Stimulated activated CD8-positive, alpha-beta memory T cell treated with anti-CD3 and anti-CD28 coated beads, Interleukin-15, amount 100 ng/mL, for 24 hours (primary cell): Measurements from ENCODE around the gene ZNF543.
A peak's percentile ranks its signal among the peaks of the same experiment; 100 is the strongest.
"Not testable (repeated sequence)": the region's sequence is repeated elsewhere in the genome, so short reads cannot be mapped to it uniquely, and the experiment has no call there.

Experiments used
- DNase-seq: peaks from one replicate; pipeline ENCODE4 v3.0.0-alpha.2; 2020; ENCODE audit warnings: low read depth

The ZNF543 gene

GRCh38 chr19:57321116-57321515, 844 bp downstream of the ZNF543 start:
- DNase-seq = no peak

- DNase-seq = no peak
These were observed 1.5 kb downstream of the ZNF543 start for GRCh38 chr19:57321751-57322150.

DNA sequence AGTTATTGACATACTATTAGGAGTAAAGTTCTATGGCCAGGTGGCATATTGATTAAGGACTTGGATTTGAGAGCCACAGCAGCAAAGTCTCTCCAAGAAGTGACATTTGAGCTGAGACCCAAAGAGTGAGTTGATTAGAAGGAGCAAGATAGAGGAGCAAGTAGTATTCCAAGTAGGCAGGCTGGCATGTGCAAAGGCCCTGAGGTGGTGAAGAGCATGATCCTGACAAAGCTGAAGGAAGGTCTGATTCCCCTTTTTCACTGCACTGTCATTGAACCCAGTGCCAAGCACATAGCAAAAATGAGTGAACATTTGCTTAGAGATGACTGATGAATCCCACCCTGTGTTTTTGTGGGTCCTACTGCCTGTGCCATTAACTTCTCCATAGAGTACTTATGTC, 4.7 kb downstream of the ZNF543 start:
- no peak for DNase-seq

- no peak for DNase-seq
These were observed 7.7 kb downstream of the ZNF543 start for GRCh38 chr19:57327993-57328392.

DNA sequence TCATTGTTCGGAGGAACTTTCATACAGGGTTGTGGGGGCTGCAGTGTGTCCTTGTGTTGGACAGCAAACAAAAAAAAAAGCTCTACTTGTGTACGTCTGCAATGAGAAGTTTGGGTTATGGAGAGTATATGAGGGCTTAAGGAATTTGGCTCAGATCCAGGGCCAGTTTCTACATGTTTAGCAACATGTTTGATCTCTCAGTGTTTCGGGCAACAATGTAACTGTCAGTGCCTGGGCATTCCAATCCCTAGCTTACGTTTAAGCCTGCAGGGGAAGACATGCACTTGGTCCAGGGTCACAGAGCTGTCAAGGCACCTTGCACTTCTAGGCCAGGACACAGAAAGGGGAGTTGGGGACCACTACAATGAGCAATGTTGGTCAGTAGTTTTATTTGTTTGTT, 13.9 kb downstream of the ZNF543 start:
- DNase-seq = no peak

DNA sequence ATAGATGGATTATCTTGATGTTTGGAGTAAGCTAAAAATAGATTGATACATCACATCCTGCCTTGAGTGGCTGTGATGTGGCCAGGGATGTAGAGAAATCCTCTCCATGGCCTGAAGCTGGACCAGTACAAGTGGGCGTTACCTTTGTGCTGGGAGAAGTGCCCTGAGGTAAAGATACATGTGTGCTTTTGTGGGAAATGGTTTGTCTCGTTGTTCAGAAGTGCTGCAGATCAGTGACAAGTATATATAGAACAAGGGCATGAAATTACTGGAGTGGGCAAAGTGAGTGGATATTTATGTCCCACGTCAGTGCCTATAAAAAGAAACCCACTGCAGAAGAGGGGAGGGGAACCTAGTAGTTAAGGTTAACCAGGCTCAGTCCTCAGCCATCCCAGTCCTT, 18.6 kb downstream of the ZNF543 start:
- DNase-seq = no peak

DNA sequence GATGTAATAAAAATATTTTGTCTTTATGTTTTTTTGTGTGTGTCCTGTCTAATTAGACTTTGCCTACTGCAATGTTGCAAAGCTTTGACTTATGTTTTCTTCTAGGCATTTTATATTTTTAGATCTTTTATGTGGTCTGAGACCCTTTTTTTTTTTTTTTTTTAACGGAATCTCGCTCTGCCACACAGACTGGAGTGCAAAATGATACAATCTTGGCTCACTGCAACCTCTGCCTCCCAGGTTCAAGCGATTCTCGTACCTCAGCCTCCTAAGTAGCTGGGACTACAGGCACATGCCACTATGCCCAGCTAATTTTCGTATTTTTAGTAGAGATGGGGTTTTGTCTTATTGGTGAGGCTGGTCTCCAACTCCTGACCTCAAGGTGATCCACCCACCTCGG, 22.3 kb downstream of the ZNF543 start:
- DNase-seq = no peak

- DNase-seq = no peak
These were observed 27.9 kb downstream of the ZNF543 start for GRCh38 chr19:57348136-57348535.

- DNase-seq = peak; percentile 49
These were observed 30.9 kb downstream of the ZNF543 start, which contains the start of gene ZNF304 for GRCh38 chr19:57350877-57351805. ZNF304 (plus strand) TSS chr19:57351271; CDS start chr19:57351665, 394 bp downstream.

DNA sequence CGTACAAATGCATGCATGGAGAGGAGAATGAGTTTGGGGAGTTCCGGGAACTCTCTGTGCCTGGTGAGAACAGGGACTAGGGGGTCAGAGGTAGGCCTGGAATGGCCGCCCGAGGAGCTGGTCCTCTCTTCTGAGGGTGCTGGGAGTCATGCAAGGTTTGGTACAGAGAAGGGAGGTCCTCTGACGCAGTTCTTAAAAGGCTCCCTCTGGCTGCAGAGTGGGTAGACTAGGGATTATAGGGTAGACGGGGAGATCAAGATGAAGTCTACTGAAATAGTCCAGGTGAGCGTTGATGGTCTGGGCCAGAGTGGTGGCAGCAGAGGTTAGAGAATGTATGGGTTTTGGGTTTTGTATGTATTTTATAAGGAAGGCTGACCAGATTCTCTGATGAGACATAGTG, 31.6 kb downstream of the ZNF543 start:
- no peak for DNase-seq

DNA sequence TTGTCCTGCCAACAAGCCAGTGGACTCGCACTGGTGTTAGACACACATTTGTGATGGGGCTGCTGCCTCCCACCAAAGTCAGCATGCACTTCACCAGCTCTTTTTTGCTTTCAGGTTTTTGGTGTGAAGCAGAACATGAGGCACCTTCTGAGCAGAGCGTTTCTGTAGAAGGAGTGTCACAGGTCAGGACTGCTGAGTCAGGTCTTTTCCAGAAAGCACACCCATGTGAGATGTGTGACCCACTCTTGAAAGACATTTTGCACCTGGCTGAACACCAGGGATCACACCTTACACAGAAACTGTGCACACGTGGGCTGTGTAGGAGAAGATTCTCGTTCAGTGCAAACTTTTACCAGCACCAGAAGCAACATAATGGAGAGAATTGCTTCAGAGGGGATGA, 35.6 kb downstream of the ZNF543 start:
- no peak for DNase-seq

GRCh38 chr19:57357406-57357805, 37.1 kb downstream of the ZNF543 start:
- no peak for DNase-seq

DNA sequence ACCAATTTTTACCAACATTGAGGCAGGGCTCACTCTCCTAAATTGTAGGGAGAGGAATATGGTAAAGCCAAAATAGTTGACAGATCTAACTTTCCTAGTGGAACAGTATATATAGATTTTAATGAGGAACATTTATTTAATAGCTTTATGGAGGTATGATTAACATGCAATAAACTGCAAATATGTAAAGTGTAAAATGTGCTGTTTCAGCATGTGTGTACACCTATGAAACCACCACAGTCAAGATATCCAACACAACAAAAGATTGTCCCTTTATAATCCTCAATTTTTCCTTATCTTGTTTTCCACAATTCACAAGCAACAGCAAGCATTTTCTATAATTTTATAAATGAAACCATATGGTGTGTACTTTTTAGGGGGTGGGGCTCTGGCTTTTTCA, 39.0 kb downstream of the ZNF543 start:
- no peak for DNase-seq

- DNase-seq = no peak
These were observed 42.1 kb downstream of the ZNF543 start for GRCh38 chr19:57362419-57362818.

DNA sequence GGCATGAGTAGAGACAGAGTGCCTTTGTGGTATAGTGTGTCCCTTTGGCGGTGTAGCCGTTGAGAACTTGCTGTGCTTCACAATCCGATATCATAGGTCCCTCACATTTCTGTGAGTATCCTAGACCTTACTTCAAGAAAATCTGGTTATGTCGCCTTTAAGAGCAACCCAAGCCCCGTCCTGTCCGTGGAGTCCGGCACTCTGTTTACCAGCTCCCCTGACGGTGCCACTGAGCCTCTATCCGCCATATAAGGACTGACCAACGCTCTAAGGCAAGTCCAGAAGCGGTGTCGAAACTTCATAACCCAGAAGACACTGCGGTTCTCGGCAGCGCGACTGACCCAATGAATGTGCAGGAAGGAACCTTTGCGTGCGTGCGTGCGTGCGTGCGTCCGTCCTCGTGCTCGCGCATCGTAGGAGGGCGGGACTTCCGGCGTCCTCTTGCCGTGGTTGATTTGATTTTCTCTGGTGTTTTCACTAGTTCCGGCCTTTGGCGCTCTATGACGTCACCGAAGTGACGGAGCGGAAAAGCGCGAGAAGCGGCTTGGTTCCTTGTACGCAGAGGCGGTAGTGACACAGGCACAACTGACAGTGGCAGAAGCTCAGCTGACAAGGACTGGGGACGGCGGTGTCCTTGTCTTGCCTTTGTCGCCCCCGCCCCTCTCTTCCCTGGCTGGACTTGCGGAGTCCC, 42.9 kb downstream of the ZNF543 start, which contains the start of the genes TRAPPC2B and ZNF547:
TSS of gene TRAPPC2B (plus strand) at position 555 of the 691 bp plus-strand sequence. CDS start 1,283 bp downstream, outside the sequence.
TSS of gene ZNF547 (plus strand) at position 555 of the 691 bp plus-strand sequence. CDS start 5,005 bp downstream, outside the sequence.
- peak; percentile 95 for DNase-seq

GRCh38 chr19:57363688-57364181, 43.5 kb downstream of the ZNF543 start:
- no peak for DNase-seq

- DNase-seq = no peak
These were observed 46.5 kb downstream of the ZNF543 start for GRCh38 chr19:57366776-57367175.

DNA sequence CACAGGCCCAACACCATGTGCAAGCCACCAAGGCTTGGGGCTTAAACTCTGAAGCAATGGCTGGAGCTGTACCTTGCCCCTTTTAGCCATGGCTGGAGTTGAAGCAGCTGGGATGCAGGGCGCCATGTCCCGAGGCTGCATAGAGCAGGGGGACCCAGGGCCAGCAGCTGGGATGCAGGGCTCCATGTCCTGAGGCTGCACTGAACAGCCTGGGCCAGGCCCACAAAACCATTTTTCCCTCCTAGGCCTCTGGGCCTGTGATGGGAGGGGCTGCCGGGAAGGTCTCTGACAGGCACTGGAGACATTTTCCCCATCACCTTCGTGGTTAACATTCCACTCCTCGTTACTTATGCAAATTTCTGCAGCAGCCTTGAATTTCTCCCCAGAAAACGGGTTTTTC, 53.9 kb downstream of the ZNF543 start:
- no peak for DNase-seq

GRCh38 chr19:57374647-57375046, 54.4 kb downstream of the ZNF543 start:
- DNase-seq = not testable (repeated sequence)

DNA sequence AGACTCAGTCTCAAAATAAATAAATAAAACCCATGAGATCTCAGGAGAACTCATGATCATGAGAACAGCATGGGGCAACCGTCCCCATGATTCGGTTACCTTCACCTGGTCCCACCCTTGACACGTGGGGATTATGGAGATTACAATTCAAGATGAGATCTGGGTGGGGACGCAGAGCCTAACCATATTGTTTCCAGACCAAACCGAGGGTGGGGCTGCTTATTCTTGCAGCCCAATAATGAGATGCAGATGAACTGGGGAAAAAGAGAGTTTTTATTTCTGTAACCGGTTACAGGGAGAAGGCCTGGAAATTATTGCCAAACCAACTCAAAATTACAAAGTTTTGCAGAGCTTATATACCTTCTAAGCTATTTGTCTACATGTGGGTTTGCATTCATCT, 55.9 kb downstream of the ZNF543 start:
- DNase-seq = no peak

GRCh38 chr19:57377498-57378146, 57.4 kb downstream of the ZNF543 start:
- no peak for DNase-seq
